Rectal smooth muscle tissue (tissue), 1 donor: Measurements from ENCODE around the gene CDKN2A.
"Not testable (repeated sequence)": the region's sequence is repeated elsewhere in the genome, so short reads cannot be mapped to it uniquely, and the experiment has no call there.

Experiments used
- H3K27ac ChIP-seq: one replicate; pipeline ENCODE4 v1.7.0; 2013; ENCODE audit warnings: low read depth, low read length, inconsistent platforms
- H3K27me3 ChIP-seq: one replicate; pipeline ENCODE4 v1.7.0; 2013; ENCODE audit warnings: low read length; ENCODE audit not compliant: control insufficient read depth, insufficient read depth
- H3K36me3 ChIP-seq: one replicate; pipeline ENCODE4 v1.7.0; 2013; ENCODE audit warnings: low read length; ENCODE audit not compliant: control insufficient read depth, insufficient read depth
- H3K4me1 ChIP-seq: one replicate; pipeline ENCODE4 v1.7.0; 2013; ENCODE audit warnings: low read length; ENCODE audit not compliant: control insufficient read depth, insufficient read depth
- H3K4me3 ChIP-seq: one replicate; pipeline ENCODE4 v1.7.0; 2013; ENCODE audit warnings: low read length
- H3K9ac ChIP-seq: one replicate; pipeline ENCODE4 v1.7.0; 2013; ENCODE audit warnings: low read length

CDKN2A gene

GRCh38 chr9:21969951-21970799 is 24.0 kb downstream of the CDKN2A start:
- no peak overlapping the region for H3K9ac ChIP-seq
- H3K36me3 ChIP-seq, result no peaks in the 10 kb centered on the region
- H3K4me1 ChIP-seq, result peaks cover 7% of the 10 kb centered on the region
- H3K27ac ChIP-seq, result no peak overlapping the region
- no peak overlapping the region for H3K4me3 ChIP-seq
- peaks cover 67% of the 10 kb centered on the region for H3K27me3 ChIP-seq

GRCh38 chr9:21969011-21969940 is 24.9 kb downstream of the CDKN2A start:
- peaks cover 5% of the 10 kb centered on the region for H3K4me1 ChIP-seq
- H3K27ac ChIP-seq, result no peak overlapping the region
- H3K36me3 ChIP-seq, result no peaks in the 10 kb centered on the region
- peaks cover 63% of the 10 kb centered on the region for H3K27me3 ChIP-seq
- no peak overlapping the region for H3K4me3 ChIP-seq
- H3K9ac ChIP-seq, result no peak overlapping the region

- Histone ChIP-seq H3K27me3 (peaks cover 55% of the 10 kb centered on the region), H3K4me3 (no peak overlapping the region), H3K36me3 (no peaks in the 10 kb centered on the region), H3K4me1 (peaks cover 3% of the 10 kb centered on the region), H3K27ac (no peak overlapping the region), H3K9ac (no peak overlapping the region)
Measured at GRCh38 chr9:21968331-21969010, 25.7 kb downstream of the CDKN2A start.

- H3K36me3 ChIP-seq, result no peaks in the 10 kb centered on the region
- no peak overlapping the region for H3K27ac ChIP-seq
- H3K27me3 ChIP-seq, result peaks cover 52% of the 10 kb centered on the region
- no peak overlapping the region for H3K9ac ChIP-seq
- peaks cover 3% of the 10 kb centered on the region for H3K4me1 ChIP-seq
- no peak overlapping the region for H3K4me3 ChIP-seq
Measured at GRCh38 chr9:21967702-21968101, 26.5 kb downstream of the CDKN2A start.

- Histone ChIP-seq H3K36me3 (no peaks in the 10 kb centered on the region), H3K9ac (no peak overlapping the region), H3K4me3 (no peak overlapping the region), H3K27ac (no peak overlapping the region), H3K4me1 (peaks cover 3% of the 10 kb centered on the region), H3K27me3 (peaks cover 52% of the 10 kb centered on the region)
Measured at GRCh38 chr9:21967169-21967568, 27.0 kb downstream of the CDKN2A start.

- Histone ChIP-seq H3K27ac (no peak overlapping the region), H3K9ac (no peak overlapping the region), H3K4me1 (peaks cover 3% of the 10 kb centered on the region), H3K27me3 (peaks cover 52% of the 10 kb centered on the region), H3K4me3 (peak overlapping the region; percentile 62), H3K36me3 (no peaks in the 10 kb centered on the region)
Measured at GRCh38 chr9:21966140-21966851, 27.9 kb downstream of the CDKN2A start.

GRCh38 chr9:21965401-21965951 is 28.7 kb downstream of the CDKN2A start:
- peaks cover 3% of the 10 kb centered on the region for H3K4me1 ChIP-seq
- H3K27ac ChIP-seq, result no peak overlapping the region
- peaks cover 45% of the 10 kb centered on the region for H3K27me3 ChIP-seq
- H3K4me3 ChIP-seq, result peak overlapping the region; percentile 62
- no peak overlapping the region for H3K9ac ChIP-seq
- H3K36me3 ChIP-seq, result no peaks in the 10 kb centered on the region

- Histone ChIP-seq H3K27me3 (peaks cover 40% of the 10 kb centered on the region), H3K36me3 (no peaks in the 10 kb centered on the region), H3K4me3 (peak overlapping the region; percentile 62), H3K9ac (no peak overlapping the region), H3K27ac (no peak overlapping the region), H3K4me1 (peaks cover 3% of the 10 kb centered on the region)
Measured at GRCh38 chr9:21964925-21965385, 29.2 kb downstream of the CDKN2A start.

GRCh38 chr9:21961569-21961968 is 32.6 kb downstream of the CDKN2A start:
- peaks cover 17% of the 10 kb centered on the region for H3K27me3 ChIP-seq
- no peak overlapping the region for H3K27ac ChIP-seq
- H3K9ac ChIP-seq, result no peak overlapping the region

GRCh38 chr9:21959268-21959667 is 34.9 kb downstream of the CDKN2A start:
- not testable (repeated sequence) for H3K4me3 ChIP-seq, H3K27me3 ChIP-seq, H3K4me1 ChIP-seq, H3K36me3 ChIP-seq, H3K9ac ChIP-seq, H3K27ac ChIP-seq

More at GRCh38 chr9:21961569-21961968, 32.6 kb downstream of the CDKN2A start:
- peaks cover 3% of the 10 kb centered on the region for H3K4me1 ChIP-seq
- H3K36me3 ChIP-seq, result no peaks in the 10 kb centered on the region
- H3K4me3 ChIP-seq, result no peak overlapping the region

GRCh38 chr9:21958833-21959232 is 35.4 kb downstream of the CDKN2A start:
- Histone ChIP-seq H3K27me3 (no peaks in the 10 kb centered on the region), H3K27ac (no peak overlapping the region), H3K4me1 (no peaks in the 10 kb centered on the region), H3K4me3 (no peak overlapping the region), H3K9ac (no peak overlapping the region), H3K36me3 (no peaks in the 10 kb centered on the region)
